HG02852 (cell line): ENCODE measurements around the gene LY6G6C.

Experiments used
- ATAC-seq: cut with Tn5 transposase; IDR thresholded peaks from one replicate; pipeline ENCODE4 v1.9.1; 2021; ENCODE audit warnings: mild to moderate bottlenecking, moderate library complexity; ENCODE audit not compliant: unreplicated experiment

LY6G6C gene

DNA sequence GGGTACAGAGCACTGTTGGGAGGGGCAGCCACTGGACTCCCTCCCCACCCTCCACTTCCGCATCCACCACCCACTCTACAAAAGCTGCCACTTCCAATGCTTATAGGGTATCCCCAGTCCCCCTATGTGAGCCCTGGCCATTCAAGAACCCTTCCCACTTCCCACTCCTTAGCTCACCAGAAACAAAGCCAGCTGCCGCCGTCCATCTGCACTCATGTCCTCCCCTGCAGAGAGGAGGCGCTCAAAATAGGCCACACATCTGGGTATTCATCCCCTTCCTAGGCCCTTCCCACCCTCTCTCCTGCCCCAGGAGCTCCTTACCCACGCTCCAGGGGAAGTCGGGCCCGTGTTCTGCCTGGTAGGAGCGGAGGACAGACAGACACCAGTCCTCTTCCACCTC, 34.2 kb downstream of the LY6G6C start:
- ATAC-seq = no peak

- ATAC-seq = no peak
These were observed 35.1 kb downstream of the LY6G6C start for GRCh38 chr6:31686483-31686882.

DNA sequence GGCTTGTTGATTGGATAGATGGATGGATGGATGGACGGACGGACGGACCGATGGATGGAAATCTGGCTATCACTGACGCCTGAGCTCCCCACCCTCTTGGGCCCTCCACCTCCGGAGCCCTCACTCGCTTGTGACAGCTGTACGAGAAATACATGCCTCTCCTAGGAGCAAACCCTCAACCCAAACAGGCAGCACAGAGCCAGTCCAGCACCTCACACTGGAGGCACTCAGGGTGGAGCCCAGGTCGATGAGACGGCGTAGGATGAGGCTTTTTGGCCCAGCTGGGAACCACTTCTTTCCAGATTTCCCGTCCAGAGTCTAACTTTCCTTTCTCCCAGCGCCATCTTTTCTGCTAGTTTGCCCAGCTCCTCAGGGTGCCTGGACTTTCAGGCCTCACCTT, 38.0 kb downstream of the LY6G6C start:
- no peak for ATAC-seq

DNA sequence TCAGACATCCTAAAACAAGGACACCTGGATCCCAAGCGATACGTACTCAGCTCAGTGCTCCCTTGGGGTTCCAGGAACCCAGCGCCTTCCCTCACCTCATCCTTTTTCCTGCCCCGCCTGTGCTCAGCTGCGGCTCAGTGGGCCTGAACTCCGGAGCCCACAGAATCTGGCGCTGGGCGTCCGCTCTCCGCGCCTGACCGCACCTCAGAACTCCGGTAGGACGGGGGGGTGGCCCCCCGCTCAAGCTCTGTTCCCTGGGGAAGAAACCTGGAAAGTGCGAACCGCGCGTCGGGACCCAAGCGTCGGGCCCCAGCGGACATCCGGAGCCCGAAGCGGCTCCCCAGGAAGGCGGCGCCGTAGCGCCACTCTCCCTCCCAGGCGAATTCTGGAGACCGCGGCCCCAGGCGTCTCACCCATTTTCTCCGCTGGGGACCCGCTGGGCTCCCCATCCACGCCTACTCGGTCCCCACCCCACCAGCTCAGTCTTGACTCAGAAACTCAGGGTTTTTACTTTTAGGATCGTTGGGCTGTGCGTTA, 40.3 kb downstream of the LY6G6C start:
- no peak for ATAC-seq

DNA sequence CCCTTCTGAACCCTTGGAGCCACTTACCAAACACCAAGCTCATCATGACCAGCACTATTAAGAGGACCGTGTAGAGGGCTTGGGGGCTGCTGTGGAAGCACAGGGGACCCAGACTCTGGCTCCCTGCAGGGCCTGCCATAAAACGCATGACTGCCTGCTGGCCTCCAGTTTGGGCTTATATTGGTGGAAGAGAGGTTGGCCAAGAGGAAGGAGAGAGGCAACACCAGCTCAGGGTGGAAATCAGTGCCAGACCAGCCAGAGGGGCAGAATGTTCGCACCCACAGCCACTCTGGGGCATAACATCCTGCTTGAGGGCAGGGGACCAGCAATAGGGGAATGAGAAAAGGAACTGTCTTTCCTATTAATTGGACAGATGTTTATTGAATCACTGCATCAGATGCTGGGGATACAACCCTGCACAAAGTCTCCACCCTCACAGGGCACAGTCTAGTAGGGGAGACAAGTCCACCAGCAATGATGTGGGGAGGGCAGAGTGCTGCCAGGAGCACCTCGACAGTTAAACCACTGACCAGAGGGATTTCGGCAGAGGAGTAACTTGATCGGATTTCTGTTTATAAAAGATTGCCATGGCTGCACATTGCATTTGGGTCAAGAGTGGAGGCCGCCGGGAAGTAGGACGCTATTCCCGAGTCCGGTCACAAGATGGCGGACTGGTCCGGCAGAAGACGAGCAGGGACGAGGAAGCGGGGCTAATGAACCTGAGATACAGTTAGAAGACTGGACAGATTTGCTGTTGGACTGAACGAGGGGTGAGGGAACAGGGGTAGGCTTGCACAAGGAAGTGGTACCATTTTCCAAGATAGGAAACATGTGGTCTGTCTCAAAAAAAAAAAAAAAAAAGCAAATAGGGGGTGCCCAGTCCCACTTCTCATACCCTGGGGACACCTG, 41.1 kb downstream of the LY6G6C start, which contains the start of gene LY6G5C:
LY6G5C (minus strand) TSS at position 842 of the 909 bp plus-strand sequence; CDS start at position 148, 694 bp downstream.
- ATAC-seq = no peak

DNA sequence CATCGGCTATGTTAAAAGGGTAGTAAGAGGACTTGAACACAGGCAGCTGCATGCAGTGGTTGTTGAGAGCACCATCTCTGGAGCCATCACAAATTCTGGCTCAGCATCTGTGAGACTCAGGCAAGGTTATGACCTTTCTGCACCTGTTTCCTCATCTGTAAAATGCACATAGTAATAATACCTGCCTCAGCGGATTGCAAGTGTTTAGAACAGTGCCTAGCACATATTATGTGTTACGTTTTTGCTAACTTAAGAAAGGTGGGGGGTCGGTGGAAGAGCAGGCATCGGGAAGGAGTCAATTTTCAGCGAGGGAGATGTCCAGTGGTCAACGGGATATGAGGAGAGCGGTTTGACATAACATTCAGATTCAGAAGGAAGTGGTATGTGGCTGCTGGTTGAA, 43.6 kb downstream of the LY6G6C start:
- no peak for ATAC-seq

- no peak for ATAC-seq
These were observed 44.6 kb downstream of the LY6G6C start for GRCh38 chr6:31676904-31677303.

GRCh38 chr6:31676322-31676903, 45.1 kb downstream of the LY6G6C start:
- no peak for ATAC-seq

GRCh38 chr6:31669676-31670075, 51.9 kb downstream of the LY6G6C start, which contains the start of gene LY6G5B:
Gene LY6G5B, plus strand, starts transcription at chr6:31669976. Its CDS starts 975 bp downstream, at chr6:31670951.
- ATAC-seq = no peak
